Measurements from ENCODE around the gene RAP1GAP. TPM values are rescaled to one million over a fixed set of nuclear protein-coding genes. Genes with fewer than 3 reads are reported as not detected.

Gene RAP1GAP
- total and polyA plus RNA-seq, 7 donors, result 0.04 to 0.57 (median 0.21) TPM; not detected in 2

DNA sequence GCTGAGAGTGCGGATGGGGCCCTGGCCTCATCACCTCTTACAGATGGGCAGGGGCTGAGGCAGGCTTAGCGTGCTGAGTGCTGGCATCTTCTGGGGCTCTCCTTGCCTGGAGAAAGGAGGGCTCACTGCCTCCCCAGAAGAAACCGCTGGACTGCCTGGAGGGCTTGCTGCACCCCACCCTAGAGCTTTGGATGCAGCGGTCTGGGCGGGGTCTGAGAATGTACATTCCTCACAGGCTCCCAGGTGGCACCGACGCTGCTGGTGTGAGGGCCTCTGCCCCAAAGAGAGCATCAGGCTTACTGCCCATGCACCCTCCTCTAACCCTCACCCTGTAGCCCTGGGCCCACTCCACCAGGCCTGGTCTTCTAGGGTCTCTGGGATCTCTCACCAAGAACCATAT lies 51.1 kb downstream of the RAP1GAP start:
- Histone ChIP-seq H3K9me3 (no peaks in the 10 kb centered on the region), H3K27ac (no peak overlapping the region), H3K27me3 (ENCODE audit: insufficient read depth in 3 of 3, low read length in 2 of 3) (peaks cover 0 to 33% (median 5%) of the 10 kb centered on the region in 3 donors), H3K4me3 (no peak overlapping the region), H3K4me1 (no peaks in the 10 kb centered on the region), H3K36me3 (ENCODE audit: insufficient read depth in 1 of 2, low read depth in 1 of 2) (no peaks in the 10 kb centered on the region)
- intact Hi-C loops (cut with DNase I), result no loop called here
- WGBS, 3 donors, result 86 to 92% (median 88%) methylated on average over 7 of the region's 7 CpGs
- DNase-seq, result no peak
- no peak for ATAC-seq
- TF ChIP-seq, protein P1, sequence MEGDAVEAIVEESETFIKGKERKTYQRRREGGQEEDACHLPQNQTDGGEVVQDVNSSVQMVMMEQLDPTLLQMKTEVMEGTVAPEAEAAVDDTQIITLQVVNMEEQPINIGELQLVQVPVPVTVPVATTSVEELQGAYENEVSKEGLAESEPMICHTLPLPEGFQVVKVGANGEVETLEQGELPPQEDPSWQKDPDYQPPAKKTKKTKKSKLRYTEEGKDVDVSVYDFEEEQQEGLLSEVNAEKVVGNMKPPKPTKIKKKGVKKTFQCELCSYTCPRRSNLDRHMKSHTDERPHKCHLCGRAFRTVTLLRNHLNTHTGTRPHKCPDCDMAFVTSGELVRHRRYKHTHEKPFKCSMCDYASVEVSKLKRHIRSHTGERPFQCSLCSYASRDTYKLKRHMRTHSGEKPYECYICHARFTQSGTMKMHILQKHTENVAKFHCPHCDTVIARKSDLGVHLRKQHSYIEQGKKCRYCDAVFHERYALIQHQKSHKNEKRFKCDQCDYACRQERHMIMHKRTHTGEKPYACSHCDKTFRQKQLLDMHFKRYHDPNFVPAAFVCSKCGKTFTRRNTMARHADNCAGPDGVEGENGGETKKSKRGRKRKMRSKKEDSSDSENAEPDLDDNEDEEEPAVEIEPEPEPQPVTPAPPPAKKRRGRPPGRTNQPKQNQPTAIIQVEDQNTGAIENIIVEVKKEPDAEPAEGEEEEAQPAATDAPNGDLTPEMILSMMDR (IDR thresholded peaks at IDR 0.05), result no peak

DNA sequence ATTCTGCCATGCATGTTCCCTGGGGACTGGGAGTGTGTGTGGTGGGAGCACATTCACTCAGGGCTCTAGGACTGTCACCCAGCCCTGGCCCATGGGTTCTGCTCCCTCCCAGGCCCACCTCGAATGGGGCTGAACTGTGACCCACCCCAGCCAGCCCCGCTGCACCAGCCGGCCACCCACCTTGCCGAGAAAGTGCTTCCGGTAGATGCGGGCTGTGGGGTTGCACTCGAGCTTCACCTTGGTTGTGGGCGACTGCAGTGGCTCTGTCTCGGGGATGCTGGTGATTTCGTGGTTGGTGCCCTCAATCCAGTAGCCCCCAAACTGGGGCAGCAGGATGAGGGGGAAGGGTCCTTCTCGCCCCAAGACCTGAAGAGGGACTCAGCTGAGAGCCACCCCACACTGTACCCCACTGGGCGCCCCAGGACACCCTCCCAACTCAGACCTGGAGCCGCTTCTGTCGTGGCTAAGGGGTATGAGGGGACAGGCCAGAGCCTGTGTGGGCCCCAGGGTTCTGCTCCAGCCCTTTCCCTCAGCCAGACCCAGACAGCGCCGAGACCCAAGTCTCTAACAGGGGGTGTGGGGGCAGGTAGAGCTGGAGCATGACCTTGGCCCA lies 51.9 kb downstream of the RAP1GAP start:
- TF ChIP-seq, protein P1 (IDR thresholded peaks at IDR 0.05), result no peak
- DNase-seq (no peak), ATAC-seq (no peak)
- Histone ChIP-seq H3K4me1 (no peaks in the 10 kb centered on the region), H3K27me3 (ENCODE audit: insufficient read depth in 3 of 3, low read length in 2 of 3) (peaks cover 0 to 28% (median 5%) of the 10 kb centered on the region in 3 donors), H3K36me3 (ENCODE audit: insufficient read depth in 1 of 2, low read depth in 1 of 2) (no peaks in the 10 kb centered on the region), H3K4me3 (no peak overlapping the region), H3K9me3 (no peaks in the 10 kb centered on the region), H3K27ac (no peak overlapping the region)
- intact Hi-C loops (cut with DNase I), result no loop called here
- 93 to 96% (median 94%) methylated on average over 16 of the region's 16 CpGs for WGBS, 3 donors

DNA sequence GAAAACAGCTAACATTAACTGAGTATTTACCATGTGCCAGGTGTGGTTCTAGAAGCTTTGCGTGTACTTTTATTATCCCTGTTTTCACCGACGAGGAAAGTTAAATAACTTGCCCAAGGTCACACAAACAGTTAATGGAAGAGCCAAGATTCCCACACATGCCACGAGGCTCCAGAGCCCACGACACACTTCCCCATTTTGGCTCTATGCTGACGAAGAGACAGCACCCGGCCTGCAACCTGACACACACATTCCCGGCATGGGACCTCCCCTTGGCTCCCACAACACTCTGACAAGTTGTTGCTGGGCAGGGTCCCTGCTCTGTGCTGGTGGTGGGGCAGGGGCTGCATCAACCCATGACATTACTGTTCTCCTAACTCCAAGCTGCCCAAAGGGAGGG lies 52.8 kb downstream of the RAP1GAP start:
- ATAC-seq, result no peak
- no peaks in the 10 kb centered on the region for H3K4me1 ChIP-seq
- TF ChIP-seq, protein P1 (IDR thresholded peaks at IDR 0.05), result no peak
- intact Hi-C loops (cut with DNase I), result no loop called here
- H3K27ac ChIP-seq, result no peak overlapping the region
- DNase-seq, result no peak
- no peak overlapping the region for H3K4me3 ChIP-seq
- WGBS, 3 donors, result 53 to 71% (median 54%) methylated on average over 8 of the region's 8 CpGs
- H3K36me3 ChIP-seq (ENCODE audit: insufficient read depth in 1 of 2, low read depth in 1 of 2), result no peaks in the 10 kb centered on the region
- H3K27me3 ChIP-seq (ENCODE audit: insufficient read depth in 3 of 3, low read length in 2 of 3), result peaks cover 0 to 20% (median 5%) of the 10 kb centered on the region in 3 donors
- H3K9me3 ChIP-seq, result no peaks in the 10 kb centered on the region

DNA sequence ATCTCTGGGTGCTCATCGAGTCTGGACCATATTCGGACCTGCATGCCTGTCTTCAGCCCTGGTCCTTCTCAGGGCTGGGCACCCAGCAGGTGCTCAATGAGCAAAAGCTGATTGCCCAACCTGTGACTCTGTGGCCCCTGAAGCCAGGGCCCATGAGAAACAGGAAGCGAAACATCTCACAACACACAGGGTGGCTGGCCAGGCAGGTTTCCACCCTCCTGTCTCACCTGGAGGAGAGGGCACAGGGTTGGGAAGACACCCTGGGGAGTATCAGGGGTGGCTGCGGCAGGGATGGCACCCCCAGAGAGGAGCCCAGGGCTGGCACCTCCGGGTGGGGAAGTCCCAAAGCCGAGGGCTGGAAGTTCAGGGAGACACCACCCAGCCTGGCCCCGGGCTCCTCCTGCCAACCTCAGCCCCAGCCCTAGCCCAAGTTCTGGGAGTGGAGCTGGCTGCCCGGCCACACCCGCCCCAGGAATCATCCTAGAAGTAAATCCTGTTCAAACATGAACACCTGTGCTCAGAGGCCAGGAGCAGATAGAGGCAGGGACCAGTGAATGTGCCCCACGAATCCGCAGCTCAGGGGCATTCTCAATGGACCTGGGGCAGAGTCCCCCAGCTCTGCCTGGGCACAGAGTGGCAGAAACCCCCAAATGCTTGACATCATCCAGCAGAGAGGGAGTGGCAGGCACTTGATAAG lies 54.6 kb downstream of the RAP1GAP start:
- Histone ChIP-seq H3K4me3 (no peak overlapping the region), H3K27me3 (ENCODE audit: insufficient read depth in 3 of 3, low read length in 2 of 3) (peaks cover 0 to 7% (median 5%) of the 10 kb centered on the region in 3 donors), H3K9me3 (no peaks in the 10 kb centered on the region), H3K4me1 (no peaks in the 10 kb centered on the region), H3K27ac (no peak overlapping the region), H3K36me3 (ENCODE audit: insufficient read depth in 1 of 2, low read depth in 1 of 2) (no peaks in the 10 kb centered on the region)
- 85 to 90% (median 85%) methylated on average over 11 of the region's 11 CpGs for WGBS, 3 donors
- DNase-seq (no peak), ATAC-seq (no peak)
- TF ChIP-seq, protein P1 (IDR thresholded peaks at IDR 0.05), result no peak
- intact Hi-C loops (cut with DNase I), result no loop called here

Data from psoas muscle (tissue), 8 donors.